GM10248 (cell line): Measurements from ENCODE around the gene BTBD17.

Experiments used
- CTCF ChIA-PET: fragments of 300-600 bp; sonication (Branson Sonifier 250); formaldehyde crosslinking; extraction: SDS; loops from one replicate; lab custom pipeline; 2021; ENCODE audit warnings: antibody characterized with exemption; lab: Yijun Ruan, JAX
- POLR2A ChIA-PET: fragments of 350-650 bp; sonication (Branson Sonifier 250); formaldehyde crosslinking; extraction: SDS; loops from one replicate; lab custom pipeline; 2020; ENCODE audit warnings: antibody characterized with exemption; lab: Yijun Ruan, JAX
- DNase-seq: peaks from one replicate; pipeline ENCODE4 v3.0.0; 2012; ENCODE audit errors: extremely low spot score
- CTCF ChIP-seq: IDR thresholded peaks from 2 replicates; pipeline ENCODE4 v1.5.1; 2012; ENCODE audit warnings: mild to moderate bottlenecking, low read depth; ENCODE audit errors: extremely low read depth, missing control alignments, control extremely low read depth

BTBD17 gene

GRCh38 chr17:74318391-74318790, 43.3 kb downstream of the BTBD17 start:
- ChIA-PET POLR2A (no interaction called here), CTCF (no interaction called here)
- no peak for TF ChIP-seq CTCF
- DNase-seq, result no peak

- TF ChIP-seq CTCF, result no peak
- ChIA-PET POLR2A (no interaction called here), CTCF (no interaction called here)
- no peak for DNase-seq
Measured at GRCh38 chr17:74317071-74317470, 44.6 kb downstream of the BTBD17 start.

- CTCF ChIA-PET, result no interaction called here
- TF ChIP-seq CTCF, result no peak
Measured at GRCh38 chr17:74316220-74316619, 45.4 kb downstream of the BTBD17 start.

DNA sequence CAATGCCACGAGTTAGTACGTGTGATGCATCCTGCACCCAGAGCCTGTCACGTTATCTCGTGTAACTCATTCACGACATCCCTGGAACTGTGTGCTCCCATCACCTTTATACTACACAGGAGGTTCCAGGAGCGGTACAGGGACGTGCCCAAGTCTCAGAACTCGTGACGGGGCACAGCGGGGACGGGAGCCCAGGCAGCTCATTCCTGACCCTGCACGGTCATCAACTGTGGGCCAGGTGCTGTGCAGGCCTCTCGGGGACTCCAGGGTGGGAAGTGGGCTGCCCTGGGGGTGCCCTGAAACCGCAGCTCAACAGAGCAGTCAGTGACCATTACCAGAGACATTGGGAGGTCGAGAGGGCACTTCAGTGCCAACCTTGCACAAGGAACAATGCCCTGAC, 46.8 kb downstream of the BTBD17 start:
- ChIA-PET POLR2A (no interaction called here), CTCF (interaction anchor here (1.5 kb wide), 1 partner anchor 54 kb away, joined by 3 read pairs; no protein-coding TSS in a partner anchor)
- TF ChIP-seq CTCF, result no peak

More at GRCh38 chr17:74316220-74316619, 45.4 kb downstream of the BTBD17 start:
- no peak for DNase-seq
- POLR2A ChIA-PET, result no interaction called here

DNA sequence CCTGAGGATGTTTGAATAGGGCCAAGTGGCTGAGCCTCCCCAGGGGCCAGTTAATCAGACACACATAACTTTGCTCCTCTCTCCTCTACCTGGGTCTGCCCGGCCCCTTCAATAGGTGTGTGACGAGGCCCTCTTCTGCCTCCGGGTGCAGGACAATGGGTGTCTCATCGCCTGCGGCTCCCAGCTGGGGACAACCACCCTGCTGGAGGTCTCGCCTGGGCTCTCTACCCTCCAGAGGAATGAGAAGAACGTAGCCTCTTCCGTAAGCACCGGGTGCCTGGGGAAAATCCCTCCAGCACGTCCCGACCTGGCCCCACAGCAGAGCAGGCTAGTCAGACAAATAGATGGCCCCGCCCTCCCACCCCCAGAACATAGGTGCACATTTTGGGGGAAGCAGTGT, 51.8 kb downstream of the BTBD17 start:
- ChIA-PET CTCF (no interaction called here), POLR2A (no interaction called here)
- no peak for TF ChIP-seq CTCF
- no peak for DNase-seq

More for the DNA sequence above, 46.8 kb downstream of the BTBD17 start:
- no peak for DNase-seq

- ChIA-PET POLR2A (no interaction called here), CTCF (interaction anchor here (0.9 to 1.4 kb wide), 2 partner anchors 27 to 60 kb away, joined by 3 to 4 read pairs; no protein-coding TSS in a partner anchor)
- no peak for DNase-seq
- TF ChIP-seq CTCF, result no peak
Measured at GRCh38 chr17:74307984-74308773, 53.5 kb downstream of the BTBD17 start.
